NCI-H1048 (cell line): ENCODE results near the gene ADGRF4.

ENCODE experiments used
- DNase-seq: peaks from one replicate; lab custom pipeline; 2025; lab: John Stamatoyannopoulos, UW

ADGRF4 gene

DNA sequence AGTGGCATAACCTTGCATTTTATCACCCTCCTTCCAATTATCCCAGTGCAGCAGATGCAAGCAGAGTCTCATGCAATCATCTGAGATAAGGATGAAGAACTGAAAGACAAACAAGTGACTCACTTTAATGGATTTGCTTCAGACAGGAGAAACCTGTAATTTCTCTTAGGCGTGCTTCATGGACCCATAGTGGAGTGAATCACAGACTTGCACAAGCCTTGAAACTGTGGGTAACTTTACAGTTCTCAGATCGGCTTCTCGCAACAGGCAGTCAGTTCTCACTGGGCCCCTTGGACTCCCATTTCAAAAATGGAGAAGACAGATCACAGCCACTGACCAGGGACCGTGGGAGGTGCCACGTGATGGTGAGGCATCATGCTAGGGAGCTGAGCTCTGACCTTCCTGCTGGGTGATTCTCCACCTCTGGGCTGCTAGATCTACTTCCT, at the start of gene ADGRF4:
Gene ADGRF4, plus strand, starts transcription at position 239 of the 446 bp plus-strand sequence. CDS start 8,666 bp downstream, outside the sequence.
- no peak for DNase-seq

GRCh38 chr6:47650553-47651432, 47.6 kb upstream of the ADGRF4 start:
- no peak for DNase-seq

DNA sequence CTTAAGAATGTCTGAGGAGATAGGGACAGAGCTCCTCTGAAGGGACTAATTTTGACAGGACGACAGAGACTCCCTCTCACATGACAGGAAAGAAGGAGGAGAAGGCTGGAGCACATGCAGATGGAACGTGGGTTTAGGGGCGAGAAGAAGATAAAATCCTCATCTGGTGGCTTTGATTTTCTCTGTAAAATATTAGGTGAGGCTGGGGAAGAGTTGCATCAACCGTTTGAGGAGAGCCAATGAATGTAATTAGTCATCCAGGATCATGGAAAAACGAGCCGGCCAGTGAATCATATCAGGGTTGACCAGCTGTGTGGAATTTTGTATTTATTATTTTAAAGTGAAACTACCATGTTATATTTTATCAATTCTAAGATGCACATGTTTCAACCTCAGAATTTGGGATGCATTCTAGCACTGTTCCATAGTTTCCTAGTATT, 46.9 kb upstream of the ADGRF4 start:
- DNase-seq, result no peak

GRCh38 chr6:47653706-47654105, 44.7 kb upstream of the ADGRF4 start:
- DNase-seq, result no peak

- no peak for DNase-seq
These were observed 44.1 kb upstream of the ADGRF4 start for GRCh38 chr6:47654255-47654654.

DNA sequence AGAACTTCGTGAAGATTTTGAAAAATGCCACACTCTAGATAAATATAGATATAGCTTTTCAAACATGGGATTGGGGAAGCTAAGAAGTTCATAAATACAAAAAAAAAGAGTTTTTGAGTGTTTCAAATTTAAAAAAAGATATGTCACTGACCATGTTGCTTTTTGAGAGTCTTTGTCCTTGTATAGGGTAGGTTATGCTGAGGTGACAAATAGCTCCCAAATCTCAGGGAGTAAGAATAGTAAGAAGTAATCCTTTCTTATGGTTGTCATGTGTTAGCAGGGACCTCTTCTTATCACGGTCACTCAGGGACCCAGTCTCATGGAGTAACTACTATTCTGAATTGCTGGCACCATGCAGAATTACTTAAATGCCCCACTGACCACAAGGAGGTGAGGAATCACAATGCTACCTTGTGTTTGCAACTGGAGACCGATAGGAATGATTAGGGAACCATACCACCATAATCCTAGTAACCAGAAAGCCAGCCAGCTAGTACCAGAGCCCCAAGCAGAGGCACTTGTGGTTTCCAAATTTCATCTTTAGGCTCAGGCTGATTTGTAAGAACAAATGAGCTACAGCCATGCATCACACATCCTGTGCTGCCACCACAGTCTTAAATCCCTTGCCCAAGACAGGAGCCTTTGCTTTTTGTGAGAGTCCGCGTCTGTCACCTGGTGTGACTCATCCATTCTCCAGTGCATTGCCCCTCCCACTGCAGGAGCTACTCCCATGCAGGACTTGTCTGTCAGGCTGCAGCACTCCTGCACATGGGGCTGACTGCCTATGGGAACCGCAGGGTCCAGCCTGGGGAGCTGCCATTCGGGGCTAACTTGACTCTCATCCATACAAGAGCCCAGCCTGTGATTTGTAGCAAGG, 42.4 kb upstream of the ADGRF4 start:
- no peak for DNase-seq

DNA sequence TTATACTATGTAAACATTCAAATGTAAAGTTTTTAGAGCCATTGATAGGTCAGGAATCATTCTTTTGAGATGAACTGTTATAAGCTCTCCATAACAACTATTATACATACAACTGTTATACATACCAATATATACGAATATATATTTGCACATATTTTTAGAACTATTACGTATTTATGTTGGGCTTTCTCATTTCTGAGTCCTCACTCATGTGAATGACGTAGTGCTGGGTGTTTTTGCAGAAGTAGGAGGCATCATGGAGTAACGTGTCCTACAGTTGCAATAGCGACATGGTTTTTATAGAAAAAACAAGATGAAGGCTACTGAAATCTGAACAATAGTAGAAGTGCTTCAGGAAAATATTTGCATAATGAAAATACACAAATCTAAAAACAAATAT, 36.4 kb upstream of the ADGRF4 start:
- no peak for DNase-seq

DNA sequence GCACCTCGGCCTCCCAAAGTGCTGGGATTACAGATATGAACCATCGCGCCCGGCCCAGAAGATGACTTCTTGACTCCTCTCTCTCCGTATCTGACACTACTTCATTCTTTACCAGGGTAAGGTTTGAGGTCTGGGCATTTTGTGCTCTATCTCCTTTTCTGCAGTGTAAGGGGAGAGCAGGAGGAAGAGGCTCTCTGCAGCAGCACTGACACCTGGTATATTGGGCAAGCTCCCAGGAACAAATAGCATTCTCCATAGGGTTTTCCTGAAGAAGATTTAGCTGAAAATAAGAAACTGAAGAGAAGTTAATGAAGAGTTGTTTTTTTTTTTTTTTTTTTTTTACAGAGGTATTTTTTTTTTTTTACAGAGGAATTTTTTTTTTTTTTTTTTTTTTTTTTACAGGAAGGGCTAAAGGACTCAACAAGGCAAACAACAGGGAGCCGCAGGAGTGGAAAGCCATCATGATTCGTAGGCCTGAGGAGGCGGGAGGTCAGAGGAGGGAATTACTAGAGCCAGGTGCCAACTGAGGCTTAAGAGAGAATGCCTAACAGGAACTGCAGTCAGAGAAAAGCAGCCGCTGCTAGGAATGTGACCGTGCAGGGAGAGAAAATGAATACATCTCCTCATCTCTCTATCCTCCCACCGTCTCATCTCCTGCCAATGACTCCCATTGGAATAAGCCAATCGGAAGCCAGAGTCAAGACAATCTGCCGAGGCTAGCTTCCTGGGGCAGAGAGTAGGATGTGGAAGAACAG, 34.7 kb upstream of the ADGRF4 start:
- no peak for DNase-seq

DNA sequence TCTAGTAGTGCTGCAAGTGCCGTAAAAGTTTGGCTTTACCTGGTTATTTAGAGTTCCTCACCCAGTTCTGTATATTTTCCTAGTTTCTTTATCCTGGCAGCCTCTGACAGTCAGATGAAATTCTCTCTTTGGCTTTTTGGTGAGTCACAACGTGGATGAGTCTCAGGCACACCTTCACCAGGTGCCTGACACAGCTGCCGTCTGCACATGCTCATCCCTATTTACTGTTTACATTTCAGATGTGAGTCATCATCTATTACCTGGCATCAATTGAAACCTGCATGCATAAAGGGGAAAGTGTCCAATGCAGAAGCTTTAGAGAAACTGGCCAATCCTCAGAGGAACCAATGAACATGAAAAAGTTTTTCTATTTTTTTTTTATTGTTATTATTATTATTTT, 33.3 kb upstream of the ADGRF4 start:
- DNase-seq, result no peak

- DNase-seq, result no peak
These were observed 28.5 kb upstream of the ADGRF4 start for GRCh38 chr6:47669684-47670513.

- no peak for DNase-seq
These were observed 27.5 kb upstream of the ADGRF4 start for GRCh38 chr6:47670851-47671250.

DNA sequence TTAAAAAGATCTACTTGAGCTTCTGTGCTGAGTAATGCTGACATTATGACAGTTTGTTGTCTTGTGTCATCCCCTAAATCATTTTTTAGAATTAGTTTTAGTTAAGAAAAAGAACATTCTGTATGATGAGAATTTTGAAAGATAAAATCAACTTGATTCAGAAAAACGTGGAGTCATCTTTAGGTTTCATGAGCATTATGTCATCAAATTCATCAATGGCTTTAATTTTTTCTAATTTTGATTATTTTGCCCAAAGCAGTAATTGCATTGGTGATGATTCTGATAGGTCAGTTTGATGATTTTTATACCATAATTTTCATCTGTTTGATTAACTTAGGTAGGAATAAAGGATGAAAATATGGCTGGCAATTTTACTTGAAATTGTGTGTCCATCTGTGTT, 26.6 kb upstream of the ADGRF4 start:
- no peak for DNase-seq

DNA sequence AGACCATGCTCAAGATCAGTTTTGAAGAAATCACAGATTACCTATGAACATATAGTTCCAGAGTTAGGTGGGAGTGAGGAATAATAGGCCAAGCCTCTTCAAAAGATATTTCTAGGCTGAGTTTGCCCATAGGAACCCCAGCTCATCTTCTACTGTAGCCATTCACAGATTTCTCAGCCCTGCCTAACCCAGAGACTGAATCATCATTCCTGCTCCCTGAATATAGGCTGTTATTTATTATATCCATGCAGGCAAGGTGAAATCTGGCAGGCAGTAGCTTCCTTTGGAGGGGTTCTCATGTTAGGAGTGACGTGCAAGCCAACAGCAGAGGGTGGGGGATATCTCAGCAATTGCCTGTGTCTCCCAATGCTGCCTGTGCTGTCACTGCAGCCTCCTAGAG, 25.6 kb upstream of the ADGRF4 start:
- no peak for DNase-seq

DNA sequence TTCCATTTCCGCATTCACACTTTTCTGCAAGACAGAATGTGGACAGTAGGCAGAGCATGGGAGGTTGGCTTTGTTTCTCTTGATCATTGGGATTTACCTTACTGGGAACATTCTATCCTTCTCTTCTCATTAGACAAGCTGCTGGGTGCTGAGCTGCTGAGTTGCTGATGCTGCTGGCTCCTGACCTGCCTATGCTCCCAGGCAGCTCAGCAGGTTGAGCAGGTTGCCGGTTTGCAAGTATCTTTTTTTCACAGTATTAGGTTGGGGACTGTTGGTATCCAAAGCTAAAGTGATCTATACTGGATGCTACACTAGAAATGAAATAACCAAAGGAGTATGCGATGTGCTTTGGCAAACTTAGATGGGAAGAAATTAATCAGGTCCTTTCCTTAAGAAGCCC, 23.7 kb upstream of the ADGRF4 start:
- no peak for DNase-seq

- DNase-seq, result no peak
These were observed 20.8 kb upstream of the ADGRF4 start for GRCh38 chr6:47677381-47678100.

DNA sequence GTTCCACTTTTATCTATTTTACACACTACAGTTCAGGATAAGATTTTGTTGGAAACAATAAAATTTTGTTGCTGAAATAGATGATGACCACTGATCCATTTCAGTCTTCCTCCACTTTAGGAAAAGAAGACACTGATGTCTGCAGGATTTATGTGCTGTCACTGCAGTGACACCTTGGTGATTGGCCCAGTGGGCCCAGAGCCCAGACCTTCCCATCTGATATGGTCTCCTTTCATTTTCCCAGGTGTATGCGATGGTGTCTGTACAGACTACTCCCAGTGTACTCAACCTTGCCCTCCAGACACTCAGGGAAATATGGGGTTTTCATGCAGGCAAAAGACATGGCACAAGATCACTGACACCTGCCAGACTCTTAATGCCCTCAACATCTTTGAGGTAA, 19.6 kb upstream of the ADGRF4 start:
- DNase-seq, result no peak

DNA sequence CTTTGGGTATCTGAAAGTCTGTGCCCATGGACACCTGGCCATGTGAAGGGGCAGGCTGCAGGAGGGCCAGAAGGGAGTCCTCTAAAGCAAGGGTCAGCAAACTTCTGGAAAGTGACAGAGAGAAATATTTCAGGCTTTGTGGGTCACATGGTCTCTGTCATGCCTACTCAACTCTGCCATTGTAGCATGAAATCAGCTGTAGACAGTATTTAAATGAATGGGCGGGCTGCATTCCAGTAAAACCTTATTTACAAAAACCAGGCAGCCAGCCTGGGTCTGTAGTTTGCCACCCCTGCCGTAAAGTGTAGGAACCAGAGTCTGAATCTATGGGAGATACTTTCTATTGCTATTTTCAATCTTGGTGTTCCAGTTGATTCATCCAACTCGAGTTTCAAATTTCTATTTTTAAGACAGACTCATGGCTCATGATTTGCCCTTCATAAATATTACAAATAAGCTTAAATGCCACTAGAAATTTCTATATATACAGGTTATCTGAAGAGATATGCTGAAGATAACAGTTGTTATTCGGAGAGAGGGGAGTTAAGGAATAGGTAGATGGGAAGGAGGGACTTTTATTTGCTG, 19.0 kb upstream of the ADGRF4 start:
- DNase-seq, result no peak

DNA sequence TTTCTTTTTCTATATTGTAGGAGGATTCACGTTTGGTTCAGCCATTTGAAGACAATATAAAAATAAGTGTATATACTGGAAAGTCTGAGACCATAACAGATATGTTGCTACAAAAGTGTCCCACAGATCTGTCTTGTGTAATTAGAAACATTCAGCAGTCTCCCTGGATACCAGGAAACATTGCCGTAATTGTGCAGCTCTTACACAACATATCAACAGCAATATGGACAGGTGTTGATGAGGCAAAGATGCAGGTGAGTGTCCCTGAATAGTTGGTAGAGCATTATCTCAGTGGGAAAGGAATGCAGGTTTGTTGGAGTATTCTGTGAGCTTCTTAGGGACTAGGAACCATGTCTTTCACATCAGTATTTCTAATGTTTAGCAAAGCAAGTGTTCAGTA, 18.3 kb upstream of the ADGRF4 start:
- no peak for DNase-seq

- no peak for DNase-seq
These were observed 17.7 kb upstream of the ADGRF4 start for GRCh38 chr6:47680724-47681123.
